ENCODE measurements around the gene SLC39A6.
"Not testable (repeated sequence)": the region's sequence is repeated elsewhere in the genome, so short reads cannot be mapped to it uniquely, and the experiment has no call there.

SLC39A6 gene

GRCh38 chr18:36132756-36133155 lies 3.6 kb upstream of the SLC39A6 start:
- DNase-seq: no peak

DNA sequence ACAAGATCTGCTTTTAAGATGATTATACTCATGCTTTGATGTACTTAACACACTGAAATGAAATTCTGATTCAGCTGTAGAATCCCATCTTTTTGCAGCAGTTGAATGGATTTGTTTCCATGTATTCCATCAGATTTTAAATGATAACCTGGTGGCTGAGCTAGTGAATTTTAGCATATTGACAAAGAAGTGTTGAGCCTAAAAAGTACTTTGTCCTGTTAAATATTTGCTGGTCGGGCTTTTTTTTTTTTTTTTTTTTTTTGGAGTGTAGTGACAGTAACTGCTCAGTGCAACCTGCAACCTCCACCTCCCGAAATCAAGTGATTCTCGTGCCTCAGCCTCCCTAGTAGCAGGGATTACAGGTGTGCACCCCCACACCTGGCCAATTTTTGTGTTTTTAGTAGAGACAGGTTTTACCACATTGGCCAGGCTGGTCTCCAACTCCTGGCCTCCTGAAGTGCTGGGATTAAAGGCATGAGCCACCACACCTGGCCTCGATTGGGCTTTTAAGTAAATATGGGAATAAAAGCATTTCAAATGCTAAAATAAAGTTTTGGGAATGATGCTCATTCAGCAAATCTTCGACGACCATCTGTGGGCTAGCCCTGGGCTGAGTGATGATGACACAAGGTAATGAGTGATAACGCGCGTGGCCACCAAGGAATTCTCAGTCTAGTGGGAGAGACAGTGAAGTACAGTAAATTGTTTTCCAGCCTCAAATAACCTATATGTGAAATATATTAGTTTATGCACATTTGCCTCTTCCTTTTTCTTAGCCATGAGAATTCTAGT lies 2.7 kb upstream of the SLC39A6 start:
- DNase-seq: no peak

DNA sequence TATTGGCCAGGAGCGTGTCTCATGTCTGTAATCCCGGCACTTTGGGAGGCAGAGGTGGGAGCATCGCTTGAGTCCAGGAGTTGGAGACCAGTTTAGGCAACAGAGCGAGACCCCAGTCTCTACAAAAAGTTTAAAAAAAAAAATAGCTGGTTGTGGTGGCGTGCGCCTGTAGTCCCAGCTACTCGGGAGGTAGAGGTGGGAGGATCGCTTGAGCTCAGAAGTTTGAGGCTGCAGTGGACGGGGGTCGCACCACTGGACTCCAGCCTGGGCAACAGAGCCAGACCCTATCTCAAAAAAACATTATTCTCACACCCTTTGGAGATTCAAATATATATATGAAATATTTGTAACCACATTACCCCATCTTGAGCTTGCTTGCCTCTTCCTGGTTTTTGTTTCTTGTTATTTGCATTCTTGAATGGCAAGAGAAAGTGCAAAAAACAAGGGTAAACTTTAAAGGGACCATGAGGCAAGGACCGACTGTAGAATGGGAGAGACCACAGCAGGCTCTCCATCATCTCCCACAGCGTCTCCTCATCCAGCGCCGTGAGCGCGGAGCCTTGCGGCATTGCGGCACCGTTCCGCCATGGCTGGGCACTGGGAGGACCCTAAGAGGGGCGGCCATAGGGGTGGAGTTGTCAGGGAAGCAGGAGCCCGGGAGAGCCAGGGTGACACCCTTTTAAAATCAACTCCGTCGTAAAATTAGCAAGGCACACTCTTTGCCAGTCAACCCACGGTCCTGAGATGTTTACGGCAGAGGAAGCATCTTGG lies 1.9 kb upstream of the SLC39A6 start:
- no peak for DNase-seq

DNA sequence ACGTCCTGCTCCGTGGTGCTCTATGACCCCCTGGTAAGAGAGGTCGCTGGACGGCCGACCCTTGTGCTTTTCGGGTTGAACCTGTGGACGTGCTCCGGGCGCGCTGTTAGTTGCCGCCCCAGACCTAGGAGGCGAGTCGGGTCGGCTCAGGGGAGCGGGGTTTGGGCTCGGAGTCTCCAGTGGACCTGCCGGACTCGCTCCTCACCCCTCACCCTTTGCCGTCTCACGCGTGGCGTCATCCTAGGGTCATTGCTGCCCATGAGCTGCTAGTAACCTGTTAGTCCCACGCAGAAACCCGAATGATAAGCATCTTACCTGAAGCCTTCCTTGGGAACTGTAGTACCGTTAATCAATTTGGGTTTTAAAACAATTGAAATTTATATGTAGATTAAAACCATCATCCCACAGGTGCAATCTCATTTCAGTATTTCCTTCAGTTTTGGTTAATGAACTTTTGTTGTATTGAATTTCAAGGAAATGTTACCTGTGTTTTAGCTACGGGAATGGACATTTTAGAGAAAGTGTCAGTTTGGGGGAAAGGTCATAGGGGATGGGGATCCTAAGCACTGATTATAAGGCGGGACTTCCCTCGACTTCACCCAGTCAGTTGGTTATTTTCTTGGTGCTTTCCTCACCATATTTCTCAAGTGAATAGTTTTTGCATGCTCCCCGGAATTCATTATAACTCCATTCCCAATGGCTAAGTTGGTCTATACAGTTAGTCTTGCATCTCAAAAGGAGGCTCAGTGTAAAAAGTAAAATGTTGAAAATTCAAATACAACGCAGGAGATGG lies 1.1 kb upstream of the SLC39A6 start:
- DNase-seq: no peak

DNA sequence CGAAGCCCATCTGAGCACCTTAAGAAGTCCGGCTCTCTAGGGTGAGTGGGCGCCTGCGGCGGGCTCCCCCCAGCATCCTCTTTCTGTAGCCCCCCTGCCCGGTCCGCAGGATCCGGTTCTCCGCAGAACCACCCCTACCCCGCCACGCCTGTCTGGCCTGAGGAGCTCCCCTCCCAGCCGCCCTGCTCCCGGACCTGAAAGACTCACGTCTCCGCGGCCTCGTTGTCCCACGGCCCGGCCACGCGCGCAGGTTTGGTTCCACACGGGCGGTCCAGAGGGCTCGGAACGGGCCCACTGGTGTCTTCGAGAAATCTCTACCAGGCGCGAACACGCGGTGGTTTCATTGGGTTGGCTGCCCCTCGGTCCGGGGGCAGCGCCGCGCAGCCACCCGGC lies 237 bp downstream of the SLC39A6 start:
- DNase-seq: no peak

GRCh38 chr18:36128530-36128870 lies 640 bp downstream of the SLC39A6 start:
- DNase-seq: no peak

- DNase-seq: no peak
Measured at GRCh38 chr18:36127836-36128529, 1.2 kb downstream of the SLC39A6 start.

- no peak for DNase-seq
Measured at GRCh38 chr18:36126668-36127067, 2.5 kb downstream of the SLC39A6 start.

- no peak for DNase-seq
Measured at GRCh38 chr18:36124841-36125240, 4.3 kb downstream of the SLC39A6 start.

DNA sequence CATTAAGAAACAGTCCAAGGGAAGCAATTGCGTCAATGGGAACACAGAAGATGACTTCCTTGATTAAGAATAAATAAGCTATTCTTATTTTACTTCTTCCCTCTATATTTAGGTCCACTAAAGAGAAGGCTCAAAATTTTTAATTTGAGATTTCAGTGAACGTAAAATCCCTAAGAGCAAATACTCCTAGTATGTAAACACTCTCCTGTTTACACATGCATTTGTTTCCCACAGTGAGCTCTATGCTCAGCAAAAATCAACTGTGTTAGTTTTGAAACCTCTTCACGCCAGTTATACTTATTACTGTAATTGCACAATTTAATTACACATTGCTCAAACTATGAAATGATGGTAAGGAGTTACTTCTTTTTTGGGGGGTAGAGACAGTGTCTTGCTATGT lies 8.8 kb downstream of the SLC39A6 start:
- DNase-seq: no peak

DNA sequence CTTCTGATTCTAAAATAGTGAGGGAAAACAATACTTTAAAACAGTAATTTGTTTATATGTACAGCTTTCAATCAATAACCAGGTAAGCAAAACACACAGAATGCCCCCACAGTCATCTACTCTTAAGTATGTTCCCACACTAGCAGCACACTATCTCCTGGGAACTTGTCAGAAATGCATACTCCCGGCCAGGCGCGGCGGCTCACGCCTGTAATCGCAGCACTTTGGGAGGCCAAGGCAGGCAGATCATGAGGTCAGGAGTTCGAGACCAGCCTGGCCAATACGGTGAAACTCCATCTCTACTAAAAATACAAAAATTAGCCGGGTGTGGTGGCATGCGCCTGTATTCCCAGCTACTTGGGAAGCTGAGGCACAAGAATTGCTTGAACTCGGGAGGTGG lies 12.4 kb downstream of the SLC39A6 start:
- DNase-seq: not testable (repeated sequence)

GRCh38 chr18:36114738-36115137 lies 14.4 kb downstream of the SLC39A6 start:
- DNase-seq: no peak

DNA sequence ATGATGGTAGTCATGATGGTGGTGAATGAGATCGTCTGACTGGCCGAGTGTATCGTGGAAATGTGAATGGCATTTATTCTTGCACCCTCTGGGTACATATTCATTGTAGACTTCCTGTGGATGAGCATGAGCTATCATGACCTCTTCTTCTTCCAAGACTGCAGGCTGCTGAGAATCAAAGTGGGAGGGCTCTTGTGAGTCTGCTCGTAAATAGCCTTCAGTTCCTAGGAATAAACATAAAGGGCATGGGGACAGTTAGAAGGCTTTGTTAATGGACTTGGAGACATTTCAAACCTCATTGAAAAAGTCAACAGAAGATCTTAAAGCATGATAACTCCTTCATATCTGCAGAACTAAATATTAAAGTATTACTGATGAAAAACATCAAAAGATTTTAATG lies 14.9 kb downstream of the SLC39A6 start:
- no peak for DNase-seq

DNA sequence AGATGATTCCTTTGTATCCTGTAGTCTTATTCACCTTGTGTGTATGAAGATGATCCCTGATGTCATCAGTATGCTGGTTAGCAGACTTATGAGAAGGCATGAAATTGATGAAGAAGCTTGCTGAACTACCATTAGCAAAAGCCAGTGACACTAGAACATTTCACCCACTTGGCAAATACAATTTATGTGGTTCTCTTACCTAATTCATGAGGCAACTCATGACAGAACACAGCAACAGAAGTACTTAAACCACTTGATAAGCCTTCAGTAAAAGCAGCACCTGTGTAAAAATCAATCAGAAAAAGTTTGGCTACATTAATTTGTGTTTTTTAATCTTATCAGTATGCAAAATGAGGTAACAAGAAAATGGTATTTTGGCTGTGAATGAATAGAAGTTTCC lies 16.8 kb downstream of the SLC39A6 start:
- no peak for DNase-seq

DNA sequence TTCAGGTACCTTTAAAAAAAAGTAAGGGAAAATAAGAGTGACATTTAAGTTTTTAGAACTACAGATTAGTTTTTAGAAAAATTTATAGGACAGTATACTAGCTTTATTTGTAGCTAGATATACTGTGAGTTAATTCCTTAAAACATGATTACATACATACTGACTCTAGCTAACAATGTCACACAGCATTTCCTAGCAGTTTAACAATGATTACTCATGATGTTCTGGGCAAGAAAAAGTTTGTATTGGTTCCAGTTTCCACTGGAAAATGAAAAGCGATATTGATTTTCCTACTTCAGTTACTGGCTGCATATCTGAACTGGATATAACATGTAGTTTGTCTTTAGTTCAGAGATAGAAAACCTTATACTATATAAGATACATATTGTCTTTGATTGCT lies 19.4 kb downstream of the SLC39A6 start:
- no peak for DNase-seq

- DNase-seq: no peak
Measured at GRCh38 chr18:36108601-36109000, 20.5 kb downstream of the SLC39A6 start.

GRCh38 chr18:36108196-36108595 lies 20.9 kb downstream of the SLC39A6 start:
- DNase-seq: no peak

GRCh38 chr18:36107477-36107876 lies 21.7 kb downstream of the SLC39A6 start:
- no peak for DNase-seq

DNA sequence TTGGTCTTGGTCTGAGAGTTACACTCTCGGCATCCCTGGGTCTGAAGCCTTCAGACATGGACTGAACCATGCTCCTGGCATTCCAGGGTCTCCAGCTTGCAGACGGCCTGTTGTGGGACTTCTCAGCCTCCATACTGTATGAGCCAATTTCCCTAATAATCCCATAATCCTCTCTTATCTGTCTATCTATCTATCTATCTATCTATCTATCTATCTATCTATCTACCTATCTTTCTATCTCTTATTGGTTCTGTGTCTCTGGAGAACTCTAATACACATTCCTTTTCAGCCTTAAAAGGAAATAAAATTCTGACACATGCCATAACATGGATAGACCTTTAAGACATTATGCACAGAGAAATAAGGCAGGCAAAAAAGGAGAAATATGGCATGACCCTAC lies 24.4 kb downstream of the SLC39A6 start:
- no peak for DNase-seq

DNA sequence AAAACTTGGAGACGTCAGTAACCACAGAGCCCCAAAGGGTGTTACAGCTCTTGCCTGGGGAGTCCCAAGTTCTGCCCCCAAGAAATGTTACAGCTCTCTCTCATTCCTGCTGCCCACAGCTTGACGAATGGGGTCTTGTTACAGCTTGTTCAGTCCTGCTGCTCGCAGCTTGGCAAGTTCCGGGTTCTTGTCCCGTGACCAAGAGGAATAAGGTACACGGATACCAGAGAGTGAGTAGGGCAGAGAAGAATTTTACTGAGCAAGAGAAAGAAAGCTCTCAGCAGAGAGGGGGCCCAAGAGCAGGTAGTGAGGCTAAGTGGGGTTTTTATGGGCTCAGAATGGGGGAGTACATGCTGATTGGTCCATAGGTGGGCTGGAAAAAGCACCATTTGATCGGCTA lies 27.2 kb downstream of the SLC39A6 start:
- no peak for DNase-seq

GRCh38 chr18:36099311-36099710 lies 29.8 kb downstream of the SLC39A6 start:
- no peak for DNase-seq

DNA sequence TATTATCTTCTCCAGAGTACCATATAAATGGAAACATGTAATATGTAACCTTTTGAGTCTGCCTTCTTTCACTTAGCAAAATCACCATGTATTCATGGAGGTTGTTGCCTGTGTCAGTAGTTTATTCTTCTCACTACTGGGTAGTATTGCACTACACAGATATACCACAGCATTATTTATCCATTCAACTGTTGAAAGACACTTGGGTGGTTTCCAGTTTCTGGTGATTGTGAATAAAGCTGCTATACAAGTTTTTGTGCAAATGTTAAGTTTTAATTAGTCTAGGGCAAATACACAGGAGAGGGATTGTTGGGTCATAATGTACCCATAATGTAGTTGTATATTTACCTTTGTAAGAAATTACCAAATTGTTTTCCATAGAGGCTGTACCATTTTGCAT lies 32.2 kb downstream of the SLC39A6 start:
- no peak for DNase-seq

DNA sequence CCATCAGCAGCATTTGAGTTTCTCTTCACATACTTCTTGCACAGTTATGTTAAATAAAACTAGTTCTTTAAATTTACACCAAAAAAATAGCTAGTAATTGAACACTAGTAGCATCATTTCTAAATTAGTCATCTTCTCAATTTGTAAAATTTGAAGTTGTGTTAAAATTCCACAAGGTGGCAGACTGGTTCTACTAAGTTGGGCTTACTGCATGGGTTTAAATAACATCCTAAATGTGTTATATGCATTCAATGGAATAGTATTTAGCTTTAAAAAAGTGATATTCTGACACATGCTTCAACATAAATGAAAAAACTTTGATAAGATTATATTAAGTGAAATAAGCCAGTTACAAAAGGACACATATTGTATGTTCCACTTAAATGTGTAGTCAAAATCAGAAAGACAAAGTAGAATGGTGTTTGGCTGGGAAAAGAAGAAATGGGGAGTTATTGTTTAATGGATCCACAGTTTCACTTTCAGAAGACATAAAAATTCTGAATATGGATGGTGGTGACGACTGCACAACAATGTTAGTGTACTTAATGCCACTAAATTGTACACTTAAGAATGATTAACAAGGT lies 33.1 kb downstream of the SLC39A6 start:
- no peak for DNase-seq

Data from activated CD4-positive, alpha-beta T cell treated with anti-CD3 and anti-CD28 coated beads, Interleukin-2, amount 50 U/mL, for 1 hour (primary cell).